HEK293 (cell line): ENCODE data around the gene TUT1.

ENCODE experiments used
- KLF7 ChIP-seq: fragments of 450-650 bp; formaldehyde crosslinking; IDR thresholded peaks from 2 replicates; pipeline ENCODE4 v1.5.1; 2016; ENCODE audit warnings: missing biosample characterization, missing genetic modification characterization, borderline replicate concordance
- KLF8 ChIP-seq: fragments of 450-650 bp; formaldehyde crosslinking; IDR thresholded peaks from 2 replicates; pipeline ENCODE4 v1.5.1; 2016; ENCODE audit warnings: missing biosample characterization, missing genetic modification characterization
- MZF1 ChIP-seq: fragments of 450-650 bp; formaldehyde crosslinking; IDR thresholded peaks from 2 replicates; pipeline ENCODE4 v1.5.1; 2017; ENCODE audit warnings: missing biosample characterization, missing genetic modification characterization, borderline replicate concordance
- PBX3 ChIP-seq: sonication (generic); formaldehyde crosslinking; IDR thresholded peaks from 2 replicates; pipeline ENCODE4 v1.8.1; 2022; ENCODE audit warnings: mild to moderate bottlenecking, moderate library complexity, missing genetic modification reagents
- PRDM1 ChIP-seq: fragments of 450-650 bp; formaldehyde crosslinking; IDR thresholded peaks from 2 replicates; pipeline ENCODE4; 2016; ENCODE audit warnings: missing biosample characterization, missing genetic modification characterization
- ZBTB17 ChIP-seq: fragments of 450-650 bp; formaldehyde crosslinking; IDR thresholded peaks from 2 replicates; pipeline ENCODE4 v1.5.1; 2016; ENCODE audit warnings: missing biosample characterization, missing genetic modification characterization
- ZFP3 ChIP-seq: fragments of 450-650 bp; formaldehyde crosslinking; IDR thresholded peaks from 2 replicates; pipeline ENCODE4 v1.5.1; 2016; ENCODE audit warnings: low read depth, missing biosample characterization, missing genetic modification characterization
- ZNF112 ChIP-seq: fragments of 450-650 bp; formaldehyde crosslinking; IDR thresholded peaks from 2 replicates; pipeline ENCODE4 v1.5.0; 2017; ENCODE audit warnings: missing biosample characterization, missing genetic modification characterization
- ZNF140 ChIP-seq: fragments of 450-650 bp; formaldehyde crosslinking; IDR thresholded peaks from 2 replicates; pipeline ENCODE4 v1.5.1; 2016; ENCODE audit warnings: missing biosample characterization, missing genetic modification characterization
- ZNF16 ChIP-seq: fragments of 450-650 bp; formaldehyde crosslinking; IDR thresholded peaks from 2 replicates; pipeline ENCODE4 v1.5.1; 2016; ENCODE audit warnings: low read depth, missing biosample characterization, missing genetic modification characterization
- ZNF169 ChIP-seq: fragments of 450-650 bp; formaldehyde crosslinking; IDR thresholded peaks from 2 replicates; pipeline ENCODE4 v1.5.1; 2016; ENCODE audit warnings: missing biosample characterization, missing genetic modification characterization
- ZNF18 ChIP-seq: fragments of 450-650 bp; formaldehyde crosslinking; IDR thresholded peaks from 2 replicates; pipeline ENCODE4 v1.5.1; 2016; ENCODE audit warnings: missing biosample characterization, missing genetic modification characterization
- ZNF223 ChIP-seq: fragments of 450-650 bp; formaldehyde crosslinking; IDR thresholded peaks from 2 replicates; pipeline ENCODE4 v1.5.1; 2016; ENCODE audit warnings: missing biosample characterization, missing genetic modification characterization
- ZNF23 ChIP-seq: fragments of 450-650 bp; formaldehyde crosslinking; IDR thresholded peaks from 2 replicates; pipeline ENCODE4 v1.5.1; 2016; ENCODE audit warnings: missing biosample characterization, missing genetic modification characterization, borderline replicate concordance
- ZNF24 ChIP-seq: fragments of 450-650 bp; formaldehyde crosslinking; IDR thresholded peaks from 2 replicates; pipeline ENCODE4 v1.5.1; 2016; ENCODE audit warnings: missing biosample characterization, missing genetic modification characterization
- ZNF26 ChIP-seq: fragments of 450-650 bp; formaldehyde crosslinking; IDR thresholded peaks from 2 replicates; pipeline ENCODE4 v1.5.1; 2016; ENCODE audit warnings: missing biosample characterization, missing genetic modification characterization
- ZNF266 ChIP-seq: fragments of 450-650 bp; formaldehyde crosslinking; IDR thresholded peaks from 2 replicates; pipeline ENCODE4 v1.5.1; 2016; ENCODE audit warnings: missing biosample characterization, missing genetic modification characterization, low read depth
- ZNF274 ChIP-seq, 2 experiments: fragments of 200-500 bp in 1 of 2; fragments of 450-650 bp in 1 of 2; sonication (Bioruptor generic) in 1 of 2; formaldehyde crosslinking in 1 of 2; IDR thresholded peaks; 2 replicates each; pipeline versions ENCODE4 v1.5.1 to v1.6.1; 2014 to 2016; ENCODE audit warnings: borderline replicate concordance in 1 of 2, inconsistent platforms in 1 of 2, low read length in 1 of 2, missing biosample characterization in 1 of 2, missing genetic modification characterization in 1 of 2
- ZNF311 ChIP-seq: fragments of 450-650 bp; formaldehyde crosslinking; IDR thresholded peaks from 2 replicates; pipeline ENCODE4 v1.5.1; 2017; ENCODE audit warnings: missing biosample characterization, missing genetic modification characterization, borderline replicate concordance
- ZNF324 ChIP-seq: fragments of 450-650 bp; formaldehyde crosslinking; IDR thresholded peaks from 2 replicates; pipeline ENCODE4 v1.5.1; 2016; ENCODE audit warnings: missing biosample characterization, missing genetic modification characterization
- ZNF354C ChIP-seq: fragments of 450-650 bp; formaldehyde crosslinking; IDR thresholded peaks from 2 replicates; pipeline ENCODE4 v1.5.1; 2016; ENCODE audit warnings: missing biosample characterization, missing genetic modification characterization, low read depth, borderline replicate concordance
- ZNF416 ChIP-seq: fragments of 450-650 bp; formaldehyde crosslinking; IDR thresholded peaks from 2 replicates; pipeline ENCODE4 v1.5.1; 2016; ENCODE audit warnings: missing biosample characterization, missing genetic modification characterization
- ZNF488 ChIP-seq: fragments of 450-650 bp; formaldehyde crosslinking; IDR thresholded peaks from 2 replicates; pipeline ENCODE4 v1.5.1; 2016; ENCODE audit warnings: missing biosample characterization, missing genetic modification characterization
- ZNF529 ChIP-seq: fragments of 450-650 bp; formaldehyde crosslinking; IDR thresholded peaks from 2 replicates; pipeline ENCODE4 v1.5.1; 2017; ENCODE audit warnings: missing genetic modification characterization, missing biosample characterization; ENCODE audit not compliant: insufficient replicate concordance
- ZNF548 ChIP-seq: fragments of 450-650 bp; formaldehyde crosslinking; IDR thresholded peaks from 2 replicates; pipeline ENCODE4 v1.5.1; 2016; ENCODE audit warnings: missing biosample characterization, missing genetic modification characterization
- ZNF549 ChIP-seq: fragments of 450-650 bp; IDR thresholded peaks from 2 replicates; pipeline ENCODE4 v1.5.1; 2018; ENCODE audit warnings: missing biosample characterization, missing genetic modification characterization, mild to moderate bottlenecking, inconsistent platforms, moderate library complexity
- ZNF560 ChIP-seq: fragments of 450-650 bp; formaldehyde crosslinking; IDR thresholded peaks from 2 replicates; pipeline ENCODE4 v1.5.1; 2017; ENCODE audit warnings: missing biosample characterization, missing genetic modification characterization, borderline replicate concordance
- ZNF629 ChIP-seq: fragments of 450-650 bp; formaldehyde crosslinking; IDR thresholded peaks from 2 replicates; pipeline ENCODE4 v1.5.1; 2017; ENCODE audit warnings: missing biosample characterization, missing genetic modification characterization
- ZNF658 ChIP-seq: fragments of 450-650 bp; formaldehyde crosslinking; IDR thresholded peaks from 2 replicates; pipeline ENCODE4; 2016; ENCODE audit warnings: missing biosample characterization, missing genetic modification characterization
- ZNF692 ChIP-seq: fragments of 450-650 bp; formaldehyde crosslinking; IDR thresholded peaks from 2 replicates; pipeline ENCODE4 v1.5.1; 2016; ENCODE audit warnings: missing biosample characterization, missing genetic modification characterization
- ZNF837 ChIP-seq: fragments of 450-650 bp; formaldehyde crosslinking; IDR thresholded peaks from 2 replicates; pipeline ENCODE4 v1.5.1; 2016; ENCODE audit warnings: missing biosample characterization, missing genetic modification characterization
- ZSCAN30 ChIP-seq: fragments of 450-650 bp; IDR thresholded peaks from 2 replicates; pipeline ENCODE4 v1.5.1; 2018; ENCODE audit warnings: missing biosample characterization, mild to moderate bottlenecking, missing genetic modification characterization, moderate library complexity
- ZSCAN4 ChIP-seq: fragments of 450-650 bp; formaldehyde crosslinking; IDR thresholded peaks from 2 replicates; pipeline ENCODE4 v1.5.1; 2017; ENCODE audit warnings: missing biosample characterization, missing genetic modification characterization

The TUT1 gene

GRCh38 chr11:62591448-62592145, at the start of gene TUT1 (continued):
- TF ChIP-seq ZNF112 = no peak
- TF ChIP-seq ZFP3 = no peak
- peak; percentile 90 for TF ChIP-seq ZNF24 (tag by site-specific recombination)
- TF ChIP-seq ZNF266 (tag by site-specific recombination) = no peak; the same call in 1 of the 2 replicates
- TF ChIP-seq ZNF837 (tag by site-specific recombination) = no peak
- no peak for TF ChIP-seq ZNF18 (tag by site-specific recombination)
- TF ChIP-seq ZNF354C (tag by site-specific recombination) = no peak
- peak; percentile 84 for TF ChIP-seq ZSCAN30
- TF ChIP-seq ZNF549 (tag by site-specific recombination) = no peak
- no peak for TF ChIP-seq ZNF311 (tag by site-specific recombination)
- TF ChIP-seq ZNF416 = no peak
- no peak for TF ChIP-seq ZNF16 (tag by site-specific recombination)
- peak; percentile 93 for TF ChIP-seq ZNF324
- TF ChIP-seq ZNF223 (tag by site-specific recombination) = no peak
- TF ChIP-seq ZNF274 (IDR thresholded peaks at IDR 0.05; ENCODE audit: low read length) = no peak
- TF ChIP-seq ZNF274 (tag by site-specific recombination; IDR thresholded peaks at IDR 0.05; ENCODE audit: borderline replicate concordance) = no peak
- TF ChIP-seq ZNF692 (tag by site-specific recombination) = peak; percentile 92
- no peak for TF ChIP-seq PRDM1 (tag by site-specific recombination)
- TF ChIP-seq ZBTB17 (tag by site-specific recombination) = peak; percentile 92
- no peak for TF ChIP-seq ZNF529 (tag by site-specific recombination)
- no peak for TF ChIP-seq ZNF26
- 0 out of 2 replicates have a peak, but pooled peaks have one; percentile 44 for TF ChIP-seq ZSCAN4 (tag by site-specific recombination)
- TF ChIP-seq KLF8 (tag by site-specific recombination) = peak; percentile 98
- TF ChIP-seq MZF1 (tag by site-specific recombination) = no peak
- no peak for TF ChIP-seq ZNF169 (tag by site-specific recombination)
- no peak for TF ChIP-seq ZNF140 (tag by site-specific recombination)
- no peak for TF ChIP-seq ZNF548 (tag by site-specific recombination)
- TF ChIP-seq ZNF560 (tag by site-specific recombination) = no peak
- no peak for TF ChIP-seq ZNF658 (tag by site-specific recombination)
- 0 out of 2 replicates have a peak, but pooled peaks have one; percentile 51 for TF ChIP-seq PBX3 (CRISPR knock-in tag)
- TF ChIP-seq ZNF488 = no peak
- peak; percentile 97 for TF ChIP-seq ZNF629
- no peak for TF ChIP-seq ZNF23
- peak; percentile 83; the same call in 1 of the 2 replicates for TF ChIP-seq KLF7 (tag by site-specific recombination)
